ENCODE results near the gene DCP2.

DCP2 gene

DNA sequence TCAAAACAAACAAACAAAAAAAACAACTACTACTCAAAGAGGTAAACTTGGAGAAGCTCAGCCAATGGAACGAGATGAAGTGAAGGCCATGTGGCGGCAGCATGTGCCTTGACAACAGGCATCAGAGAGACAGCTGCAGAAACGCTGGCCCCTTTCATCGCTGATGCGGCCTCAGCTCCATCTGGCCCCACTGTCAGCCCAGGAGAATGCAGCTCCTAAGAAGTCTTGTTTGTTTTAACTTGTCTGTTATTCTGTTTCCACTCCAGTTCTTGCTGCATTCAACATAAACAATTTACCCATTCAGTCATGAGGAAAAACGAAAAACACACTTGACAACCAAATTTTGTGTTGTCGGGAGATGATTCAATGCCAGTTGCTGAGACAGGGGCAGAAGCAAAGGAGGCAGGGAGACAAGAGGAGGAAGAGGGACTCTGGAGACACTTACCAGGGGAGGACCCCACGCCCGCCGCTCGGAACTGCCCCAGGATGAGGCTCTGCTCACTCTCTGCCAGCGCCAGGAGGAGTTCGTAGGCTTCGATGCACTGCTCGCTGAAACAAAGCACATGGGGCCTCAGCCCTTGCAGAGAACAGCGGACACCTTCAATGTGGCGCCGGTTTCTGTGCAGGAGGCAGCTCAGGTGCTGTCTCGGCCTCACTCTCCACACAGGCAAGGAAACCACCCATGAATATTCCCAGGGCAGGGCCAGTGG, 91.2 kb downstream of the DCP2 start:
- DNase-seq (ENCODE audit: low read depth): no peak

DNA sequence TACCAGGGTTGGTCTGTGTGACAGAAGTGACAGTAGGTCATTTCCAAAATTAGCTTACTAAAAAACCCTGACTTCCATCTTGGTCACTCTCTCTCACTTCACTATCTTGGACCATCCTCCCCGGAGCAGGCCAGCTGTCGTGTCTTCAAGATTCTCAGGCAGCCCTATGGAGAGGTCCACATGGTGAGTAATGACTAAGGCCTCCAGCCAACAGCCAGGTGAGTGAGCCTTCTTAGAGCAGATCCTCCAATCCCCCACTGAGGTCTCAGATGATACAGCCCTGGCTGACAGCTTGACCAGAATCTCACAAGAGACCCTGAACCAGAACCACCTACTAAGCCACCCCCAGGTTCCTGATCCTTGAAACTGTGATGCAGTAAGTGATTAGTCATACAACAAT, 92.0 kb downstream of the DCP2 start:
- DNase-seq (ENCODE audit: low read depth): no peak

All from GM04504 (cell line).